Fibroblast of upper back skin (primary cell): ENCODE data around the gene FAM81B.

Experiments
- DNase-seq: peaks from one replicate; pipeline ENCODE4 v3.0.0-alpha.2; 2013

FAM81B gene

GRCh38 chr5:95403996-95404395 is 12.8 kb downstream of the FAM81B start:
- peak; percentile 19 for DNase-seq

DNA sequence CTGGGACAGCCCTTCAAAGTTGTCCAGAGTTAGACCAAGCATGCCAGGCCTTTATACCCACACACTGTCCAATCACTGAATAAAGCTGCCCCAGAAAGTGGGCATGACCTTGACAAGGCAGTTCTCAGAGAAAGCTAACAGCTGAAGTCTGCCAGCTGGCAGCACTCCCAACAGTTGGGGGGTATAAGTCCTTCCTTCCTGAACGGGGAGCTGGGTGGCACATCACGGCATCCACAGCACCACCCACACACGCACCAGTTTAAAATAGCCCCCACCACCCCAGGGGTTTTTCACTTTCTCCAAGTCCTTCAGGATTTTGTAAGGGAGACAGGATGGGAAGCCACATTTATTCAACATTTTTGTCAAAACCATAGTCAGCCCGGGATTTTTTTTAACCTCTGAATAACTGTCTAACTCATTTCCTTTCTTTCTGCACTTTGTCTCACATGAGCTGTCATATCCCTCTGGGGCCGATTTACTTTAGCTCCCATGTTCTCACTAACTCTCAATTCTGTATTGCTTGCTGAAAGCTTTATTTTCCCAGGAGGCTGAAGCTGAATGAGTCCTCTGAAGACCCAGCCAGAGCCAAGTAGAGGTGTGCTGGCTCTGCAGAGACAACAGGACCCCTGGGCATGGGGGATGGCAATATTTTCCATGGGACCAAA is 15.4 kb downstream of the FAM81B start:
- peak; percentile 79 for DNase-seq

DNA sequence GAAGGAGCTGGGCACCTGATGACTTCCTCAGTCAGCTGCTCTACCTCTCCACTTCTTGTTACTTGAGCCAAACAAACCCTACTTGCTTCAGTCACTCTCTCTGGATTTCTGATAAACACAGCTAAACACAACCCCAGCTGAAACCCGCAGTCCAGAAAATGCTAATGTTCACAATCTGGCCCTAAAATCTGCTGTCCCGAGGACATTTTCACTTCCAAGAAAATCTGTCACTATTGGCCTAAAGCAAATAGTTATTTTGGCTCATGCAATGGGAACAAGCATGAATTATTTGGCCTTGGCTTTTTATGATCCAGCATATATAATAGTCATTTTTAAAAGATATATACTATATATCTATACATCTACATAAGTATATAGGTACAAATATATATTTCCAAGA is 19.1 kb downstream of the FAM81B start:
- DNase-seq, result no peak

DNA sequence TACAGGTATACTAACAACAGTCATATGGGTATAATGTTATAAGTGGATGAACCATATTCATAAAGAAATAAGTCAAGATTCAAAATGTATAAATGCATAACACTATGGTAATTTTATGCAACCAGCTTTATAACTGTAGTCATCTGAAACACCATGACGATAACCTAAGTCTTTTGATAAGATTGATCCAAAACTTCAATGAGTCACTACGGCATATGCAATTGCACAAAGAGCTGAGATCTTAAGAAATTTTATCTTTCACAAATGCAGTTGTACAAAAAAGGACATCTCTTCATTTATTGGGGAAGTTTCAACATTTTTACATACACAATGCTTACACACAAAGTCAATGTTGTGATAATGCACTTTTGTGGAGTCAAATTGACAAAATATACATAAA is 20.3 kb downstream of the FAM81B start:
- no peak for DNase-seq

- DNase-seq, result no peak
These were observed 23.3 kb downstream of the FAM81B start for GRCh38 chr5:95414451-95414850.

GRCh38 chr5:95417971-95418370 is 26.8 kb downstream of the FAM81B start:
- DNase-seq, result no peak

DNA sequence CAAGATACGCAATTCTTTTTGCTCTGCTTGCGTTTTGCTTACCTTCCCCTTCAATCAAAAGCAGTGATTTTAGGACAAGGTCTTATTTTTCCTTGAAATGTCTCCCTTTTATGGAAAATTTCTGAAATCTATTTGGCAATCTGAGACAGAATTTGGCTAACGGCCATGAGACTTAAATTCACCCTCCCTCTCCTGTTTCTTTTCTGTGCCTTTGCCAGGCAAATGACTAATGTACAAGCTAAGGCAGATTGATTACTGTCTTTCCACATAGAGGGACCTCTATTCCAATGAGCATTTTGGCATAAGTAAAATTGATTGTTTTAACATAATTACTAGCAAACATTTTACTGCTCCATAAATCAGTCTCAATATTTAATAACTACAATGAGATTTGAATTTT is 31.7 kb downstream of the FAM81B start:
- peak; percentile 73 for DNase-seq

- no peak for DNase-seq
These were observed 32.9 kb downstream of the FAM81B start for GRCh38 chr5:95424016-95424415.

GRCh38 chr5:95424526-95424925 is 33.4 kb downstream of the FAM81B start:
- DNase-seq, result no peak

DNA sequence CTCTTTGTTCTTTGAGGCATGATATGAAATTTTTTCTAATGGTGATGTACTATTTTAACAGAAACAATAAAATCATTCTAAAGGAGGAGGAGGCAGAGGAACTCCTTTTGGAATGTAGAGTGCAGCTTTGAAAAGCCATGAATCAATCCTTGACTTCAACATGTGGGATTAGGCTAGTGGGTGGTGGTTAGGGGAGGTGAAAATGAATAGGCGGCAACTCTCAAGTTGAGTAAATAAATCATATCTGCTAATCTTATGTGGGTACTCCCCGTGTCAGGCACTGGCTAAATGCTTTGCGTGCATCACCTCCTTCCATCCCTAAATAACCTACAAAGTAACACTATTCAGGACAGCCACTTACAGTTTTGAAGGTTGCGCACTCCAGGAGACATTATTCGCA is 35.1 kb downstream of the FAM81B start:
- DNase-seq, result no peak

- no peak for DNase-seq
These were observed 41.6 kb downstream of the FAM81B start for GRCh38 chr5:95432779-95433178.

DNA sequence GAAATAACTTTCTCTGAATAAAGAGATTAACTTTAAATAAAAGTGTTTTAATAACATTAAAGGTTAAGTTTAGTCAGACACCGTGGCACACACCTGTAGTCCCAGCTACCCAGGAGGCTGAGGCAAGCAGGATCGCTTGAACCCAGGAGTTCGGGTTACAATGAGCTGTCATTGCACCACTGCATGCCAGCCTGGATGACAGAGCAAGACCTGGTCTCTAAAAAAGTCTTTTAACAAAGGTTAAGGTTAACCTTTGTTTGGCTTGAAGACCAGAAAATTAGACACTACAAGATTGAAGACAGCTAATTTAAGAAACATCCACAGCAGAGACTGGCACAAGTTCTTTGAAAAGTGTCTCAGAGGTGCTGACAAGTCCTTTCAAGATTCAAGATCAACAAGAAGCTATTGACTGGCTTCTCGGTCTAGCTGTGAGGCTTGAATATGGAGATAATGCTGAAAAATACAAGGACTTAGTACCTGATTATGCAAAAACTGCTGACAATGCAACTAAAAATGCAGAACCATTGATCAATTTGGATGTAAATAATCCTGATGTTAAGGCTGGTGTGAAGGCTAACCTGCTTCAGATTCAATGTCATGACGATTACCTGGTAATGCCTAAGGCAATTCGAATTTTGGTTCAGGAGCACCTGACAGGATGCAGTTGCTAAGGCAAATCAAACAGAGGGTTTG is 48.8 kb downstream of the FAM81B start:
- no peak for DNase-seq

GRCh38 chr5:95440825-95441224 is 49.7 kb downstream of the FAM81B start:
- no peak for DNase-seq

- no peak for DNase-seq
These were observed 50.5 kb downstream of the FAM81B start for GRCh38 chr5:95441636-95442035.

GRCh38 chr5:95445442-95445841 is 54.3 kb downstream of the FAM81B start:
- DNase-seq, result no peak

DNA sequence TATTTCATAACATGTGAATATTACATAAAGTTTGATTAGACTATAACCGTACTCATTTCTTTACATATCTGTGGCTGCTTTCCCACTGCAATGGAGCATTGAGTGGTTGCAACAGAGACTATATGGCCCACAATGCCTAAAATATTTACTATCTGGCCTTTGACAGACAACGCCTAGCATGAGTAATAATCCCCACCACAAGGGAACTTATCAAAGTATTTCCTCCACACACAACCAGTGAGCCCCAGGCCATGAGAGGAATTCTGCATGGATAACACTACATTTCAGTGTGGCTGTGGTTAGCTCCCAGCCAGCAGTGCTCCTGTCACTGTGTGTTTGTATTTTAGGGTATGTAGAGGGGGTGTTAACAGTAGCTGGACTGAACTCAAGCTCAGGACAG is 54.8 kb downstream of the FAM81B start:
- DNase-seq, result peak; percentile 86

- peak; percentile 56 for DNase-seq
These were observed 55.5 kb downstream of the FAM81B start for GRCh38 chr5:95446560-95447221.

- DNase-seq, result no peak
These were observed 56.8 kb downstream of the FAM81B start for GRCh38 chr5:95447961-95448360.

GRCh38 chr5:95448789-95449188 is 57.6 kb downstream of the FAM81B start:
- no peak for DNase-seq

DNA sequence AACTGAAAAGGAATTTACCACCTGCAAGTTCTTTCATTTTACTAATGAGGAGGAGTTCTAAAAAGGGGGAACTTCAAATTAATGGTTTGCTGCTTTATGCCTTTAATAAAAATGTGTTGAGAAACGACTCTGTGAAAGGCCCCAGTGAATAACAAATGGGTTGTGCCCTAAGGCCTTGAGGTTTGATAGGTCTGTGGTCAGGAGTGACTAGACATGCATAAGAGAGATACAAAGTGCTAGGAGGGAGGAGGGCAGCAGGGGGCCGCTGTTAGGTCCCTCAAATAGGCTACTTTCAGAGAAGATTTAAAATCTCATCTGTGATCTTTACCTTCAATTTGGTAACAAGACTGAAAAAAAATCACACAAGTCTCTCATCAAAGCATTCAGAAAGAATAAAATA is 58.3 kb downstream of the FAM81B start:
- DNase-seq, result no peak

DNA sequence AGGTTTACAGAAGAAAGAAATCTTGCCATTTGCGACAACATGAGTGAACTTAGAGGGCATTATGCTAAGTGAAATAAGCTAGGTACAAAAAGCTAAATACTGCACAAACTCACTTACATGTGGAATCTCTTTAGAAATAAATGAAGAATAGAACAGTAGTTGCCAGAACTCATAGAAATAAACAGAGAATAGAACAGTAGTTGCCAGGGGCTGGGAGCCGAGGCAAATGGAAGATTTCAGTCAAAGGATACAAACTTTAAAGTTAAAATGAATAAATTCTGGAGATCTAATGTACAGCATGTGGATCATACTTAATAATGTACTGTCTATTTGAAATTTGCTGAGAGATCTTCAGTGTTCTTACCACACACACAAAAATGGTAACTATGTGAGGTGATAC is 63.4 kb downstream of the FAM81B start:
- no peak for DNase-seq

DNA sequence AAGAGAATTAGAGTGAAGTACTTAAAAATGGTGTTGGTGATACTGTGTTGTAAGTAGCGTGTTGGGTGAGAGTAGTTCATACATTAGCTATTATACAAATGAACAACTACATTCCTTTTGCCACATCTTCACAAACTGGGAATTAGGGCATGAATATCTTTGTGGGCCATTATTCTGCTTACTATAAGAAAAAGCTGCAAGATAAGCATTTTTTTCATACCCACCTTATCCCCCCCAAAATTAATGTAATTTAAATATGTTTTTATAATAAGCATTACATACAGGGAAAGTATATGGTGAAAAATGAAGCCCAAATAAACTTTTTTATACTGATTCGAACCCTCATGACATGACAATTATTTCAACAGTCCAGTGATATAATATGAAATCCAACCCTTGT is 69.5 kb downstream of the FAM81B start:
- DNase-seq, result no peak

DNA sequence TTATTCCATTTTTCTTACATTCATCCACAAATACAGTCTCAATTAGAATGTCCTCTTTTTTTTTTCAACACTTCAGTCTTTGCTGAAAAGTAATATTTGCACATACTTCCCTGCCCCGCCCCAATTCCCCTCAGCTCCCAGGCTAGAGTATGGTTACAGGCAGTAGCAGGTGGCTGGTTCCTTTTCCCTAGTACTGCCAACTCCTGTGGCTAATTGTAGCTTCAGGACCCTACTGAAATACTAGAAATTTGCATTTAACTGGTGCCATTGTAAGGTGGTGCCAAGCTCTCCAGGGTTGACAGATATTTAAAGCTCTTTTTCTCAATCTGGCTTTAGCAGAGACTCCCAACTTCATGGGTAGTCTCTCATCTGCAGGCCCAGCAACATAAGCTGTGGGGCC is 80.3 kb downstream of the FAM81B start:
- no peak for DNase-seq

DNA sequence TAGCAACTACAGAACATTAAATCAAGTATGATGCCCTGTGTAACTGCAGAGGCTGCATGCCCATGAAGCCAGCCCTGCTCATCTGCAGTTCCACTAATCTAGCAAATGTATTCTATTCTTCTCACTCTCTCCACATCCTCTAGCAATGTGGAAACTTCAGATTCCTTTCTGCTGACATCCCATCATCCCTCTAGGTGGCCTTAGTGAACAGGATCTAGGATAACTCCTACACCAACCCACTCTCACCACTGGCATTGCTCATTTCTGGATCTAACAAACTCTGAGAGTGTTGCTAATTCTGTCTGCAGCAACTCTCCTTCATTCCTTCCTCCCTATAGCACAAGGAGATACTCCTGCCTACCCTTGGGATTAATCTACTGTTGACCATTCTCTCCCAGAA is 80.8 kb downstream of the FAM81B start:
- DNase-seq, result peak; percentile 52
